Fibroblast of gingiva (primary cell): ENCODE results near the gene FAM83B.

Experiments used
- DNase-seq: peaks from one replicate; pipeline ENCODE4 v3.0.0-alpha.2; 2011; ENCODE audit warnings: low read depth

Gene FAM83B

GRCh38 chr6:54980511-54981275, 134.1 kb downstream of the FAM83B start:
- DNase-seq: peak; percentile 24

GRCh38 chr6:54981276-54981609, 134.7 kb downstream of the FAM83B start:
- DNase-seq: no peak

- no peak for DNase-seq
Measured at GRCh38 chr6:54981647-54982046, 135.1 kb downstream of the FAM83B start.

- DNase-seq: no peak
Measured at GRCh38 chr6:54987633-54988290, 141.2 kb downstream of the FAM83B start.

- no peak for DNase-seq
Measured at GRCh38 chr6:54988576-54988975, 142.0 kb downstream of the FAM83B start.

GRCh38 chr6:54990001-54990400, 143.4 kb downstream of the FAM83B start:
- no peak for DNase-seq
